Chondrocyte (in vitro differentiated cells): ENCODE data around the gene PTPN7. TPM values are rescaled to one million over a fixed set of nuclear protein-coding genes. Genes with fewer than 3 reads are reported as not detected.

Experiments used
- DNase-seq: peaks from one replicate; pipeline ENCODE4 v3.0.0; 2021; ENCODE audit warnings: mixed read lengths, low spot score
- H3K27ac Mint-ChIP-seq: one replicate; pipeline ENCODE4 v1.8.0; 2021; ENCODE audit warnings: mild to moderate bottlenecking, moderate library complexity, mixed read lengths; ENCODE audit not compliant: unreplicated experiment
- H3K27me3 Mint-ChIP-seq: 2 replicates; pipeline ENCODE4 v1.8.0; 2021; ENCODE audit warnings: low read depth, mixed read lengths
- H3K36me3 Mint-ChIP-seq: 2 replicates; pipeline ENCODE4 v1.8.0; 2021; ENCODE audit warnings: low read depth, mixed read lengths
- H3K4me1 Mint-ChIP-seq: 2 replicates; pipeline ENCODE4 v1.8.0; 2021; ENCODE audit warnings: low read depth, mild to moderate bottlenecking, mixed read lengths
- H3K4me3 Mint-ChIP-seq: one replicate; pipeline ENCODE4 v1.8.0; 2021; ENCODE audit warnings: mild to moderate bottlenecking, moderate library complexity, mixed read lengths; ENCODE audit not compliant: unreplicated experiment
- H3K9me3 Mint-ChIP-seq: 2 replicates; pipeline ENCODE4 v1.8.0; 2021; ENCODE audit warnings: low read depth, mixed read lengths
- total RNA-seq: library from RNA; stranded (reverse); gene quantifications from 3 replicates; pipeline ENCODE4 v1.2.1, GENCODE V29; 2021
- TF ChIP-seq, protein P1 (sequence below): fragments of 200-600 bp; sonication (generic); IDR thresholded peaks from 2 replicates; pipeline ENCODE4 v1.5.0; 2021; ENCODE audit warnings: antibody characterized with exemption, mild to moderate bottlenecking, moderate library complexity

The PTPN7 gene
- total RNA-seq, 1 donor from 2014 or later, result not detected

DNA sequence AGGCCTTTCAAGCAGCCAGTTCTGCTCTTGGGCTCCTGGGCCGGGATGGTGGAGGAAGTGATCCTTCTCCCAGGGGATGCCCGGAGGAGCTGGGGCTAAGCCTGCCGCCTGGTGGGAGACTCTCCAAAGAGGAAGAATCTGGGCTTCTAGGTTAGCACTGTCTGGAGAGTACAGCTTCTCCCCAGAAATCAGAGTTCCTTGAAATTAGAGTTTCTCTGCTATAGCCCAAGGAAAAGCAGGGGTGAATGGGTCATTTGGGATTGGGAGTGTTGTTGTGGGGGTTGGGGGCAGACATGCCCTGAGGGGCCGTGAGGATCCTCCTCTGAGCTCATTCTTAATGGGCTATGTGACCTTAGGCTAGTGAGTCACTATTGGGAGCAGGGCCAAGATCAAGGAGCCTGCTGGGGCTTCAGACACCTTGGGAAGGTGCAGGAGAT is 39.7 kb upstream of the PTPN7 start:
- TF ChIP-seq, protein P1, sequence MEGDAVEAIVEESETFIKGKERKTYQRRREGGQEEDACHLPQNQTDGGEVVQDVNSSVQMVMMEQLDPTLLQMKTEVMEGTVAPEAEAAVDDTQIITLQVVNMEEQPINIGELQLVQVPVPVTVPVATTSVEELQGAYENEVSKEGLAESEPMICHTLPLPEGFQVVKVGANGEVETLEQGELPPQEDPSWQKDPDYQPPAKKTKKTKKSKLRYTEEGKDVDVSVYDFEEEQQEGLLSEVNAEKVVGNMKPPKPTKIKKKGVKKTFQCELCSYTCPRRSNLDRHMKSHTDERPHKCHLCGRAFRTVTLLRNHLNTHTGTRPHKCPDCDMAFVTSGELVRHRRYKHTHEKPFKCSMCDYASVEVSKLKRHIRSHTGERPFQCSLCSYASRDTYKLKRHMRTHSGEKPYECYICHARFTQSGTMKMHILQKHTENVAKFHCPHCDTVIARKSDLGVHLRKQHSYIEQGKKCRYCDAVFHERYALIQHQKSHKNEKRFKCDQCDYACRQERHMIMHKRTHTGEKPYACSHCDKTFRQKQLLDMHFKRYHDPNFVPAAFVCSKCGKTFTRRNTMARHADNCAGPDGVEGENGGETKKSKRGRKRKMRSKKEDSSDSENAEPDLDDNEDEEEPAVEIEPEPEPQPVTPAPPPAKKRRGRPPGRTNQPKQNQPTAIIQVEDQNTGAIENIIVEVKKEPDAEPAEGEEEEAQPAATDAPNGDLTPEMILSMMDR, result peak; percentile 38
- Mint-ChIP-seq H3K9me3 (no peaks in the 10 kb centered on the region), H3K27ac (no peak overlapping the region), H3K4me3 (no peak overlapping the region), H3K36me3 (no peaks in the 10 kb centered on the region), H3K27me3 (peaks cover 25% of the 10 kb centered on the region), H3K4me1 (peaks cover 9% of the 10 kb centered on the region)
- DNase-seq, result no peak

DNA sequence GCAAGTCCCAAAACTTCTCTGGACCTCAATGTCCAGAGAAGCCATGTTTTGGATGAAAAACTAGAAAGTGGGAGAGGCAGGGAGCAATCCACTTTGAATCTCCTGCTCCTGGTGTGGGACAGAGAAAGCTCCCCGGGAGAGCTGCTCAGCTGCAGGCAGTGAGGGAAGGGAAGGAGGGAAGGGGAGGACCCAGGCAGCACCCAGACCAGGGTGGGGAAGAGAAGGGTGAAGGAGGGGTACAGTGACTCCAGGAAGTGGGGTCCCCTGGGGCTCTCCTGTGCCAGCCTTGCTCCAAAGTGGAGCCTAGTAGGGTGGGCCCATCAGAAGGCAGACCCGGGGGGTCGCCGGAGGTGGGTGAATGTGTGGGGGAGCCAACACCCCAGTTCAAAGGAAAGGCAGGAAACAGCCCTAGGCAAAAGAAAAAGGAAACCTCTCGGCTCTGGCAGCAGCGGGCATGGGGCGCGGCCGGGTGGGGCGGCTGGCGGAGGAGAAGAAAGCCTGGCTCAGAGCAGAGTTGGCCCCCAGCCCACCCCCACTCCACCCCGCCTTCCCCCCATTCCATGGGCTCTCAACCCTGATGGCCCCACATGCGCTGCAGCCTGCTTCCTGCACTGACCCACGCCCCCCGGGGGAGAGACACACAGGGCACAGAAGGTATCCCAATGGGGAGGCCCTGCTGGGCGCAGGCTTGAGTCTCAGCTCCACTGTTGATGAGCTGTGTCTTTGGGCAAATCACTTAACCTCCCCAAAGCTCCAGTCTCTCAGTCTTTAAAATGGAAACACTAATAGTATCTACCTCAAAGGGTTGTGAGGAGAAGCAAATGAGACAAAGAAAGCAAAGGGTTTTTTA is 38.9 kb upstream of the PTPN7 start:
- Mint-ChIP-seq H3K4me3 (no peak overlapping the region), H3K9me3 (no peaks in the 10 kb centered on the region), H3K27me3 (peaks cover 30% of the 10 kb centered on the region), H3K4me1 (peaks cover 9% of the 10 kb centered on the region), H3K36me3 (no peaks in the 10 kb centered on the region), H3K27ac (no peak overlapping the region)
- TF ChIP-seq, protein P1, result no peak
- no peak for DNase-seq

DNA sequence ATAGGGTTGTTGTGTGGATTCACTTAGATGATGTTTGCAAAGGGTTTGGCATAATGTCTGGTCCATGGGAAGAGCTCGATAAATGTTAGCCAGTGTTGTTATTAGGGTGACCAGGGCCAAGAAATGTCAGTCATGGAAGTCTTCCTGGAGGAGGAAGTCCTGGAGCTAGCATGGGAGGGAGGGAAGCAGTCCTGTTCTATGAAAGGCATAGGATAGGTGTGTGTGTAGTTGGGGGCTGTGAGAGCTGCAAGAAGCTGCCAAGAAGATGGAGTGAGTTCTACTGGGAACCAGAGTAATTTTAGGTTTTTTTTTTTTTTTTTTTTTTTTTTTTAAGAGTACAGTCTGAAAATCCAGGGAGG is 37.9 kb upstream of the PTPN7 start:
- Mint-ChIP-seq H3K4me1 (peaks cover 12% of the 10 kb centered on the region), H3K36me3 (no peaks in the 10 kb centered on the region), H3K9me3 (no peaks in the 10 kb centered on the region), H3K4me3 (no peak overlapping the region), H3K27ac (no peak overlapping the region), H3K27me3 (peaks cover 34% of the 10 kb centered on the region)
- TF ChIP-seq, protein P1, result no peak
- no peak for DNase-seq

DNA sequence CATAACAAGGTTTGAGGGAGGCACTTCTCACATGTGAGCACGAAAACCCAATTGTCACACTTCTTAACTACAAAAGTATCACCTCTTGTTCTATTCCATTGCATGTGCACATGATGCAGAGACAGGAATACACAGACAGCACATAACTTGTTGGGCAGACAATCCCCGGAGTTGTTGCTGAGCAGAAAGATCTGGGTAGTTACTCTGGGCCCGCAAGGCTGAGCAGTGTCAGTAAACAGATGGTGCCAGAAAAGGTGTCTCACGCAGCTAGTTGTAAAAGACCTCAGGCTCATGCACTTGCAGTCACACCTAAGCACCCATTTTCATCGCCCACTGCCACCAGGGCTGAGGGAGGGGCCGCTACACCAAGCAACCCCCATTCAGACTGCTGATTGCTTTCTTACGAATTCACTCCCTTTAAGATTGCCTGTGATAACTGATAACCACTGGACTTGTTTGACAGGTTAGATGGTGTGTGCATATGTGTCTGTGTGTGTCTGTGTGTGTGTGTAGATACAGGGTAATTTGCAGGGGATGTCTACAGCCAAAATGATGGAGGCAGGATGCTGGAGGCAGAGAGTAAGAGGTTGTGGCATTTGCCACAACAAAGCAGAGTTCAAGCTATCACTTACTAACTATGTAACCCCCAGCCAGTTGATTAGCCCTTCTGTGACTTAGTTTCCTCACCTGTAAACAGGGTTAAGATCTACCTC is 37.4 kb upstream of the PTPN7 start:
- H3K27me3 Mint-ChIP-seq, result peaks cover 34% of the 10 kb centered on the region
- TF ChIP-seq, protein P1, result no peak

DNA sequence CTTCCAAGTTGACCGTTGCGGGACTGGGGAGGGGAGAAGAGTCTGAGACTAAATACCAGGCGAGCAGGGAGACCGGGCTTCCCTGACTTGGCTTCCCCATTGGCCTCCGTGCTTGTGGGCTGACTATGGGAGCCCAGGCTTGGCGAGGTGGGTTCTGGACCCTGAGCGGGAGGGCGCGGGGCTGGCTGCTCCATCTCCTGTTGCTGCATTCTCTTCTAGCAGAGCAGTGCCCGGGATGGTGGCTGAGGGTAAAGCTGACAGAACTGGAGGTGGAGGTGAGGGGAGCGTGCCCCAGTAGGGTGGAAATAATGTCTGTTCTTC is 33.9 kb upstream of the PTPN7 start:
- no peak overlapping the region for H3K27ac Mint-ChIP-seq
- peaks cover 34% of the 10 kb centered on the region for H3K27me3 Mint-ChIP-seq
- no peaks in the 10 kb centered on the region for H3K9me3 Mint-ChIP-seq
- peak overlapping the region; percentile 9 for H3K4me3 Mint-ChIP-seq
- DNase-seq, result no peak
- TF ChIP-seq, protein P1, result no peak
- peaks cover 3% of the 10 kb centered on the region for H3K4me1 Mint-ChIP-seq
- H3K36me3 Mint-ChIP-seq, result no peaks in the 10 kb centered on the region

More for the DNA sequence above, 37.4 kb upstream of the PTPN7 start:
- Mint-ChIP-seq H3K4me1 (peaks cover 13% of the 10 kb centered on the region), H3K36me3 (no peaks in the 10 kb centered on the region), H3K27ac (no peak overlapping the region), H3K4me3 (no peak overlapping the region), H3K9me3 (no peaks in the 10 kb centered on the region)
- DNase-seq, result no peak
